ENCODE results near the gene RMI1. TPM values are rescaled to one million over a fixed set of nuclear protein-coding genes. Genes with fewer than 3 reads are reported as not detected.
"Not testable (repeated sequence)": the region's sequence is repeated elsewhere in the genome, so short reads cannot be mapped to it uniquely, and the experiment has no call there.

RMI1 gene
- total RNA-seq, 1 donor from 2014 or later: 3.6 TPM

DNA sequence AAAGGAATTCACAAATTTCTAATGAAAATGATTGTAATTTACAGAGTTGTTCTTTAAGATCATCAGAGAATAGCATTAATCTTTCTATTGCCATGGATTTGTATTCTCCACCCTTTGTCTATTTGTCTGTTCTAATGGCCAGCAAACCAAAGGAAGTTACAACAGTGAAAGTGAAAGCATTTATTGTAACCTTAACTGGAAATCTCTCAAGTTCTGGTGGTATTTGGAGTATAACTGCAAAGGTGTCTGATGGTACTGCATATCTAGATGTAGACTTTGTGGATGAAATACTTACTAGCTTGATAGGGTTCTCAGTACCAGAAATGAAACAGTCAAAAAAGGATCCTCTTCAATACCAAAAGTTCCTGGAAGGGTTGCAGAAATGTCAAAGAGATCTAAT lies 21.7 kb downstream of the RMI1 start:
- no peak for DNase-seq (ENCODE audit: low spot score)

- DNase-seq (ENCODE audit: low spot score): no peak
These were observed 22.6 kb downstream of the RMI1 start for GRCh38 chr9:84003246-84003645.

DNA sequence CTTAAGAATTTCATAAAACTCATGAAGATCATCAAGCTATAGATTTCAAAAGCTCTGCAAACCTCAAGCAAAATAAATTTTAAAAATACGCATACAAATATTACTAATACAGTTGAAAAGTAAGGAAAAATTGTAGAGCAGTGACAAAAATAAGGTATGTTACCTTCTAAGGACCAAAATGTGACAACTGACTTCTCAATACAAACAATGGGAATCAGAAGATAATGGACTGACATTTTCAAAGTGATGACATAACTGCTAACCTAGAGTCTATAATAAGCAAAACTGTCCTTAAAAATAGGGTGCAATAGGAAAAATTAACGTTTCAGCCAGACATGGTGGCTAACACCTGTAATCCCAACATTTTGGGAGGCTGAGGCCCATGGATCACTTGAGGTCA lies 27.1 kb downstream of the RMI1 start:
- no peak for DNase-seq (ENCODE audit: low spot score)

DNA sequence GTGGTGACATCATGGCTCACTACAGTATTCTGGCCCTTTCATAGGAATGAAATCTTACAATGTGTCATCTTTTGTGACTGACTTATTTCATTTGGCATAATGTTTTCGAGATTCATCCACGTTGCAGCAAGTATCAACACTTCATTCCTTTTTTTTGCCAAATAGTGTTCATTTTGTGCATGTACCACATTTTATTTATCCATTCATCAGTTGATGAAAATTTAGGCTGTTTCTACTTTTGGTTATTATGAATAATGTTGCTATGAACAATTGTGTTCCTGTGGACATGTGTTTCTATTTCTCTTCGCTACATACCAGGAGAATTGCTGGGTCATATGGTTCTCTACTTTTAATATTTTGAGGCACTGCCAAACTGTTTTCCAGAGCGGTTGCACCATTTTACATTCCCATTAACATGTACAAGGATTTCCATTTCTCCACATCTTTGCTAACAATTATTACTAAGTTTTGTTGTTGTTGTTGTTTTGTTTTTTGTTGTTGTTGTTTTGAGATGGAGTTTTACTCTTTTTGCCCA lies 43.5 kb downstream of the RMI1 start:
- DNase-seq (ENCODE audit: low spot score): no peak

DNA sequence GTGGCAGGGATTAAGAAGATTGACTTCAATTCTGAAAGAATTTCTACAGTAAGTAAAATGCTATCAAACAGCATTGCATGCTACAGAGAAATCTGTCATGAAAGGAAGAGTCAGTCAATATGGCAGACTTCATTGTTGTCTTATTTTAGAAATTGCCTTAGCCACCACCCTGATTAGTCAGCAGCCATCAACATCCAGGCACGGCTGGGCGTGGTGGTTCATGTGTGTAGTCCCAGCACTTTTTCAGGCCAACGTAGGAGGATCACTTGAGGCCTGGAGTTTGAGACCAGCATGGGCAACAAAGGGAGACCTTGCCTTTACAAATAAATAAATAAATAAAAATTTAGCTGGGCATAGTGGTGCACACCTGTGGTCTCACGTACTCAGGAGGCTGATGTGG lies 46.6 kb downstream of the RMI1 start:
- DNase-seq (ENCODE audit: low spot score): no peak

DNA sequence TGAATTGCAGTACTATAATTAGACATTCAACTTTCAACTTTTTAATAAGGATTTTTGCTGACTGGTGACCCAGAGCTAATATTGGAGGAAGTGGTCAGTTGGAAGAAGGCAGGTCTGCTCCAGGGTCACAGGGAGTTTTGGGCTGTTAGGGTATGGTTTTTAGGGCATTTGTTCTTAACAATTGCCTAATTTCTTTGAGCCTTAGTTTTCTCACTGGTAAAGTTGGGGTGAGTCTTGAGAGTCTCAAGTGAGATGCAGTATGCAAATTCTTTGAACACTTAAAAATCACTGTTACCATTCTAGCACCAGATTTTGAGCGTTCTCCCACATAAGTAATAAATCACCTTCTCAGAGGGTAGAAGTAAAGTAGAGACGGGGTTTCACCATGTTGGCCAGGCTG lies 50.9 kb downstream of the RMI1 start:
- no peak for DNase-seq (ENCODE audit: low spot score)

DNA sequence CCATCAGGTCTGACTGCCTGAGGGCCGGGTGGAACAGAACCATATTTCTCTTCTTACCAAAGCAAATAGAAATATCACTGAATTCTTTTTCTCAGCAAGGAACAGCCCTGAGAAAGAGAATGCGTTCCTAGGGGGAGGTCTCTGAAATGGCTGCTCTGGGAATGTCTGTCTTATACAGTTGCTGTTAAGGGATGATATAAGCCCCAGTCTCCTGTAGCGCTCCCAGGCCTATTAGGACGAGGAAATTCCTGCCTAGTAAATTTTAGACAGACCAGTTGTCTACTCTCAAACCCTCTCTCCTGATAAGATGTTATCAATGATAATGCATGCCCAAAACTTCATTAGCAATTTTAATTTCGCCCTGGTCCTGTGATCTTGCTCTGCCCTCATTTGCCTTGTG lies 61.3 kb downstream of the RMI1 start:
- DNase-seq (ENCODE audit: low spot score): not testable (repeated sequence)

GRCh38 chr9:84045481-84046097 lies 65.0 kb downstream of the RMI1 start:
- DNase-seq (ENCODE audit: low spot score): no peak

Small RNA genes within 50 kb of the gene (microRNA-seq; reads per million reads assigned to microRNA genes)
- 19.6 reads per million, percentile 19 among the genes with 10 or more reads in this experiment for gene MIR7-1 (ENCODE audit: borderline number of aligned reads)

Other genes with a start within 250 kb of the RMI1 start
- gene GKAP1, start 163.0 kb upstream of the RMI1 start, total RNA-seq: 8.1 TPM
- 3.9 TPM for gene KIF27, start 59.4 kb upstream of the RMI1 start, total RNA-seq
- 441 TPM for gene HNRNPK, start 590 bp upstream of the RMI1 start, total RNA-seq

Data from mesenteric fat pad (tissue), 1 donor.